H1 (cell line): ENCODE data around the gene OR5M11. TPM values are rescaled to one million over a fixed set of nuclear protein-coding genes. Genes with fewer than 3 reads are reported as not detected.
"Not testable (repeated sequence)": the region's sequence is repeated elsewhere in the genome, so short reads cannot be mapped to it uniquely, and the experiment has no call there.

Source experiments
- CTCF ChIA-PET: fragments of 300-600 bp; sonication (Branson Sonifier 250); formaldehyde crosslinking; loops from one replicate; lab custom pipeline; 2021; ENCODE audit not compliant: partially characterized antibody; lab: Charles Lee
- POLR2A ChIA-PET: fragments of 300-600 bp; sonication (Branson Sonifier 250); formaldehyde crosslinking; loops from one replicate; lab custom pipeline; 2021; ENCODE audit warnings: inconsistent platforms; ENCODE audit not compliant: partially characterized antibody; lab: Charles Lee
- DNase-seq, 2 experiments: peaks; one replicate each; pipeline versions ENCODE4 v3.0.0 to v3.0.0-alpha.2; 2010 to 2022; ENCODE audit warnings: low spot score in 2 of 2, low read depth in 1 of 2, mixed read lengths in 1 of 2
- FAIRE-seq: peaks from 2 replicates; lab custom pipeline; 2011; peaks lifted over from hg19 to GRCh38; lab: Jason Lieb, UNC
- H2AFZ ChIP-seq: 2 replicates; pipeline ENCODE4 v1.8.1; 2012; ENCODE audit warnings: low read length, inconsistent platforms
- H2AK5ac ChIP-seq: 2 replicates; pipeline ENCODE4 v1.6.1; 2013; ENCODE audit warnings: low read depth, low read length
- H2BK120ac ChIP-seq: replicated peaks from 2 replicates; pipeline ENCODE3; 2013; ENCODE audit warnings: low read depth, low read length, inconsistent platforms
- H2BK12ac ChIP-seq: 2 replicates; pipeline ENCODE4 v1.6.1; 2013; ENCODE audit warnings: low read depth, low read length
- H2BK15ac ChIP-seq: 2 replicates; pipeline ENCODE4 v1.6.1; 2013; ENCODE audit warnings: low read length
- H2BK20ac ChIP-seq: 2 replicates; pipeline ENCODE4 v1.6.1; 2013; ENCODE audit warnings: low read length
- H2BK5ac ChIP-seq: 2 replicates; pipeline ENCODE4 v1.6.1; 2013; ENCODE audit warnings: low read depth, low read length
- H3K14ac ChIP-seq: 2 replicates; pipeline ENCODE4 v1.6.1; 2013; ENCODE audit warnings: inconsistent platforms; ENCODE audit not compliant: insufficient read length
- H3K18ac ChIP-seq: 2 replicates; pipeline ENCODE4 v1.6.1; 2013; ENCODE audit warnings: low read length; ENCODE audit errors: extremely low read depth
- H3K23ac ChIP-seq: 2 replicates; pipeline ENCODE4 v1.6.1; 2013; ENCODE audit warnings: inconsistent platforms; ENCODE audit not compliant: insufficient read length
- H3K23me2 ChIP-seq: 2 replicates; pipeline ENCODE4 v1.6.1; 2013; ENCODE audit warnings: low read depth, low read length
- H3K27ac ChIP-seq: 2 replicates; pipeline ENCODE4 v1.6.1; 2011; ENCODE audit warnings: low read depth, low read length, inconsistent platforms
- H3K27me3 ChIP-seq, 4 experiments: replicated peaks in 1 of 4; 1 replicate in 1 of 4; 2 replicates in 3 of 4; pipeline versions ENCODE4 v1.6.1 to v1.8.1; 2011 to 2013; ENCODE audit warnings: low read length in 3 of 4, mild to moderate bottlenecking in 3 of 4, inconsistent platforms in 2 of 4, mixed read lengths in 2 of 4, moderate library complexity in 1 of 4; ENCODE audit not compliant: control insufficient read depth in 3 of 4, insufficient read depth in 3 of 4; ENCODE audit errors: extremely low read depth in 1 of 4
- H3K36me3 ChIP-seq, 4 experiments: 2 replicates each; pipeline versions ENCODE4 v1.6.1 to v1.8.1; 2011 to 2013; ENCODE audit warnings: mild to moderate bottlenecking in 4 of 4, low read length in 3 of 4, moderate library complexity in 2 of 4, control low read depth in 1 of 4, inconsistent platforms in 1 of 4; ENCODE audit not compliant: insufficient read depth in 4 of 4, control insufficient read depth in 2 of 4
- H3K4ac ChIP-seq: replicated peaks from 2 replicates; pipeline ENCODE3; 2013; ENCODE audit warnings: low read length, low read depth, mixed read lengths, inconsistent platforms; ENCODE audit not compliant: insufficient read length
- H3K4me1 ChIP-seq, 4 experiments: replicated peaks in 1 of 4; 1 replicate in 1 of 4; 2 replicates in 3 of 4; pipeline versions ENCODE4 v1.6.1 to v1.8.1; 2011 to 2013; ENCODE audit warnings: low read length in 3 of 4, inconsistent platforms in 2 of 4, mixed read lengths in 1 of 4; ENCODE audit not compliant: insufficient read depth in 4 of 4, control insufficient read depth in 3 of 4
- H3K4me2 ChIP-seq, 2 experiments: 2 replicates each; pipeline versions ENCODE4 v1.6.1 to v1.8.1; 2011 to 2013; ENCODE audit warnings: low read depth in 2 of 2, low read length in 2 of 2, control low read depth in 1 of 2, inconsistent platforms in 1 of 2, mild to moderate bottlenecking in 1 of 2; ENCODE audit not compliant: insufficient read depth in 1 of 2
- H3K4me3 ChIP-seq, 4 experiments: fragments of 200-600, 300-600 bp in 1 of 4; sonication (generic), shearing (Covaris generic), sonication (Bioruptor Twin) in 1 of 4; 2 replicates each; pipeline versions ENCODE4 v1.5.1 to v1.8.1; 2011 to 2016; ENCODE audit warnings: low read length in 4 of 4, low read depth in 3 of 4, control low read depth in 2 of 4, inconsistent platforms in 2 of 4, mild to moderate bottlenecking in 2 of 4, mixed read lengths in 1 of 4, moderate library complexity in 1 of 4; ENCODE audit not compliant: insufficient read depth in 2 of 4; ENCODE audit errors: extremely low read depth in 1 of 4
- H3K56ac ChIP-seq: replicated peaks from 2 replicates; pipeline ENCODE3; 2013; ENCODE audit warnings: low read depth, mild to moderate bottlenecking, mixed read lengths, low read length, inconsistent platforms; ENCODE audit not compliant: insufficient read length
- H3K79me1 ChIP-seq: 2 replicates; pipeline ENCODE4 v1.6.1; 2013; ENCODE audit warnings: low read depth, low read length, control low read depth
- H3K79me2 ChIP-seq, 2 experiments: 2 replicates each; pipeline versions ENCODE4 v1.6.1 to v1.8.1; 2012 to 2013; ENCODE audit warnings: low read length in 2 of 2, mild to moderate bottlenecking in 2 of 2, inconsistent platforms in 1 of 2; ENCODE audit not compliant: insufficient read depth in 2 of 2, control insufficient read depth in 1 of 2
- H3K9ac ChIP-seq, 4 experiments: replicated peaks in 1 of 4; 1 replicate in 1 of 4; 2 replicates in 3 of 4; pipeline versions ENCODE4 v1.6.1 to v1.8.1; 2011 to 2013; ENCODE audit warnings: low read depth in 3 of 4, low read length in 3 of 4, control low read depth in 2 of 4, mild to moderate bottlenecking in 2 of 4, moderate library complexity in 2 of 4, inconsistent platforms in 1 of 4; ENCODE audit errors: extremely low read depth in 1 of 4
- H3K9me3 ChIP-seq, 2 experiments: 2 replicates each; pipeline versions ENCODE4 v1.6.1 to v1.8.1; 2012 to 2013; ENCODE audit warnings: mild to moderate bottlenecking in 2 of 2, moderate library complexity in 2 of 2, control low read depth in 1 of 2, inconsistent platforms in 1 of 2, low read depth in 1 of 2, low read length in 1 of 2, mixed read lengths in 1 of 2; ENCODE audit not compliant: insufficient read depth in 2 of 2
- H4K20me1 ChIP-seq, 2 experiments: replicated peaks in 1 of 2; 2 replicates each; pipeline versions ENCODE3 to v1.8.1; 2011 to 2013; ENCODE audit warnings: inconsistent platforms in 2 of 2, low read length in 2 of 2, mild to moderate bottlenecking in 1 of 2; ENCODE audit not compliant: insufficient read depth in 2 of 2, control insufficient read depth in 1 of 2
- H4K5ac ChIP-seq: 2 replicates; pipeline ENCODE4 v1.6.1; 2013; ENCODE audit warnings: low read length, low read depth, mixed read lengths, inconsistent platforms; ENCODE audit not compliant: insufficient read length
- H4K8ac ChIP-seq: 2 replicates; pipeline ENCODE4 v1.8.0; 2013; ENCODE audit warnings: mild to moderate bottlenecking, moderate library complexity, low read length, inconsistent platforms; ENCODE audit not compliant: insufficient read depth; ENCODE audit errors: extremely low read depth
- H4K91ac ChIP-seq: replicated peaks from 2 replicates; pipeline ENCODE3; 2013; ENCODE audit warnings: low read length, mixed read lengths, inconsistent platforms; ENCODE audit not compliant: insufficient read length
- WGBS, 2 experiments: shearing (Covaris generic) in 1 of 2; methylation state at CpG; one replicate each; pipeline versions ENCODE4 v1.1.6 to v1.1.7; 2013 to 2015; ENCODE audit warnings: low lambda C conversion rate in 2 of 2, mixed read lengths in 2 of 2, inconsistent platforms in 1 of 2, low coverage in 1 of 2, missing lambda C conversion rate in 1 of 2; ENCODE audit not compliant: insufficient replicate concordance in 2 of 2, insufficient coverage in 1 of 2, insufficient read length in 1 of 2; ENCODE audit errors: extremely low coverage in 1 of 2, missing lambda C conversion rate in 1 of 2; 5-methylcytosine and 5-hydroxymethylcytosine counted together
- polyA plus RNA-seq, 7 experiments: library from polyadenylated mRNA; depleted of rRNA in 3 of 7; stranded (reverse) in 5 of 7; unstranded in 2 of 7; fragments of >200 nt in 5 of 7; fragments of 200-250 nt in 2 of 7; gene quantifications; 1 replicate in 5 of 7; 2 replicates in 1 of 7; 4 replicates in 1 of 7; pipeline versions ENCODE4 v1.2.1 to v1.2.3, GENCODE V29; 2011 to 2013; ENCODE audit warnings: missing spikeins in 2 of 7, mixed read lengths in 2 of 7
- total RNA-seq: library from RNA; stranded (reverse); fragmentation: NEBNext Ultra II Directional; extraction: Animal tissue kit (Norgen Biotek cat#: 25700); gene quantifications from 2 replicates; pipeline ENCODE4 v1.2.1, GENCODE V29; 2021

The OR5M11 gene
- total and polyA plus RNA-seq, 2 of the 8 experiments (the other 6 are each of a cell fraction or from before 2014, with no cell fraction given): 0.08 TPM; not detected in 1

DNA sequence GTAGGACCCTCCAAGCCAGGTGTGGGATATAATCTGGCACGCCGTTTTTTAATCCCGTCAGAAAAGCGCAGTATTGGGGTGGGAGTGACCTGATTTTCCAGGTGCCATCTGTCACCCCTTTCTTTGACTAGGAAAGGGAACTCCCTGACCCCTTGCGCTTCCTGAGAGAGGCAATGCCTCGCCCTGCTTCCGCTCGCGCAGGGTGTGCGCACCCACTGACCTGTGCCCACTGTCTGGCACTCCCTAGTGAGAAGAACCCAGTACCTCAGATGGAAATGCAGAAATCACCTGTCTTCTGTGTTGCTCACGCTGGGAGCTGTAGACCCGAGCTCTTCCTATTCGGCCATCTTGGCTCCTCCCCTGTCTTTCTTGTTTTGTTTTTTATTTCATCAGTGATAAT, 11.6 kb upstream of the OR5M11 start:
- H2BK15ac ChIP-seq, H4K8ac ChIP-seq, H3K79me1 ChIP-seq, FAIRE-seq, H3K4ac ChIP-seq, H2AK5ac ChIP-seq, POLR2A ChIA-PET, H3K36me3 ChIP-seq, H2AFZ ChIP-seq, H3K27me3 ChIP-seq, H2BK120ac ChIP-seq, H3K27ac ChIP-seq, H4K20me1 ChIP-seq, H3K9me3 ChIP-seq, H3K14ac ChIP-seq, H3K79me2 ChIP-seq, H3K4me1 ChIP-seq, H4K91ac ChIP-seq, H3K23ac ChIP-seq, H3K23me2 ChIP-seq, H2BK20ac ChIP-seq, H3K4me2 ChIP-seq, H3K9ac ChIP-seq, H2BK5ac ChIP-seq, H4K5ac ChIP-seq, H2BK12ac ChIP-seq, H3K18ac ChIP-seq, H3K56ac ChIP-seq, H3K4me3 ChIP-seq, CTCF ChIA-PET, DNase-seq: not testable (repeated sequence)
- WGBS, 2 experiments: 93% methylated on average over 12 of the region's 13 CpGs; no CpG with 5 or more reads in 1 of the 2 experiments
